K562 treated with DMSO at 1 percent for 12 hours (cell line): ENCODE measurements around the gene LY6G6F. TPM values are rescaled to one million over a fixed set of nuclear protein-coding genes. Genes with fewer than 3 reads are reported as not detected.

Source experiments
- total RNA-seq: library from RNA; unstranded; fragments of 300-600 nt; gene quantifications from 2 replicates; pipeline ENCODE4 v1.2.3, GENCODE V29; 2022; ENCODE audit not compliant: insufficient read depth

The LY6G6F gene
- total RNA-seq, 1 experiment from 2014 or later: not detected

Other genes with a start within 250 kb of the LY6G6F start
- gene MICB, start 208.7 kb upstream of the LY6G6F start, total RNA-seq: 19.2 and 35.6 TPM in 2 replicates
- gene MCCD1, start 177.9 kb upstream of the LY6G6F start, total RNA-seq: not detected in 2 replicates
- 110 and 208 TPM in 2 replicates for gene DDX39B, start 164.9 kb upstream of the LY6G6F start, total RNA-seq
- gene ATP6V1G2, start 160.3 kb upstream of the LY6G6F start, total RNA-seq: not detected in 2 replicates
- gene NFKBIL1, start 159.3 kb upstream of the LY6G6F start, total RNA-seq: 65.2 and 74.9 TPM in 2 replicates
- gene LTA, start 134.6 kb upstream of the LY6G6F start, total RNA-seq: 1.2 TPM in 1 of 2 replicates, not detected in the other
- gene TNF, start 131.3 kb upstream of the LY6G6F start, total RNA-seq: not detected in 2 replicates
- gene LTB, start 124.4 kb upstream of the LY6G6F start, total RNA-seq: 1.1 TPM in 1 of 2 replicates, not detected in the other
- 3.7 and 5.1 TPM in 2 replicates for gene LST1, start 120.6 kb upstream of the LY6G6F start, total RNA-seq
- 2.2 TPM in 1 of 2 replicates, not detected in the other for gene NCR3, start 113.9 kb upstream of the LY6G6F start, total RNA-seq
- 8.8 and 20.6 TPM in 2 replicates for gene AIF1, start 91.6 kb upstream of the LY6G6F start, total RNA-seq
- gene PRRC2A, start 86.2 kb upstream of the LY6G6F start, total RNA-seq: 149 and 261 TPM in 2 replicates
- 285 and 425 TPM in 2 replicates for gene BAG6, start 54.2 kb upstream of the LY6G6F start, total RNA-seq
- gene APOM, start 51.0 kb upstream of the LY6G6F start, total RNA-seq: 3.6 and 14.1 TPM in 2 replicates
- gene C6orf47, start 46.1 kb upstream of the LY6G6F start, total RNA-seq: 22.4 and 35.6 TPM in 2 replicates
- gene GPANK1, start 41.9 kb upstream of the LY6G6F start, total RNA-seq: 48.9 and 50.1 TPM in 2 replicates
- gene CSNK2B, start 40.8 kb upstream of the LY6G6F start, total RNA-seq: 524 and 598 TPM in 2 replicates
- gene LY6G5B, start 36.9 kb upstream of the LY6G6F start, total RNA-seq: 2.1 and 12.9 TPM in 2 replicates
- not detected in 2 replicates for gene LY6G5C, start 25.8 kb upstream of the LY6G6F start, total RNA-seq
- 80.3 and 103 TPM in 2 replicates for gene ABHD16A, start 3.5 kb upstream of the LY6G6F start, total RNA-seq
- not detected in 2 replicates for gene LY6G6D, start 8.5 kb downstream of the LY6G6F start, total RNA-seq
- gene LY6G6C, start 14.9 kb downstream of the LY6G6F start, total RNA-seq: not detected in 2 replicates
- not detected in 2 replicates for gene MPIG6B, start 16.5 kb downstream of the LY6G6F start, total RNA-seq
- gene DDAH2, start 22.4 kb downstream of the LY6G6F start, total RNA-seq: 45.6 and 57.2 TPM in 2 replicates
- gene CLIC1, start 29.7 kb downstream of the LY6G6F start, total RNA-seq: 1,195 and 1,297 TPM in 2 replicates
- gene MSH5, start 33.1 kb downstream of the LY6G6F start, total RNA-seq: 14.8 and 39.6 TPM in 2 replicates
- 6.8 and 8.2 TPM in 2 replicates for gene SAPCD1, start 55.8 kb downstream of the LY6G6F start, total RNA-seq
- 1.5 and 6.2 TPM in 2 replicates for gene VWA7, start 70.5 kb downstream of the LY6G6F start, total RNA-seq
- 86.3 and 98.8 TPM in 2 replicates for gene VARS1, start 88.9 kb downstream of the LY6G6F start, total RNA-seq
- gene LSM2, start 100.1 kb downstream of the LY6G6F start, total RNA-seq: 150 and 173 TPM in 2 replicates
- gene HSPA1L, start 108.4 kb downstream of the LY6G6F start, total RNA-seq: 3.4 and 6.2 TPM in 2 replicates
- 632 and 775 TPM in 2 replicates for gene HSPA1A, start 108.7 kb downstream of the LY6G6F start, total RNA-seq
- gene HSPA1B, start 120.9 kb downstream of the LY6G6F start, total RNA-seq: 409 and 626 TPM in 2 replicates
- gene NEU1, start 156.0 kb downstream of the LY6G6F start, total RNA-seq: 218 and 311 TPM in 2 replicates
- gene SLC44A4, start 172.1 kb downstream of the LY6G6F start, total RNA-seq: 9.6 and 13.1 TPM in 2 replicates
- gene EHMT2, start 190.8 kb downstream of the LY6G6F start, total RNA-seq: 62.9 and 90.8 TPM in 2 replicates
- 3.8 and 4.7 TPM in 2 replicates for gene ZBTB12, start 195.2 kb downstream of the LY6G6F start, total RNA-seq
- gene C2, start 220.9 kb downstream of the LY6G6F start, total RNA-seq: 8.2 and 11.3 TPM in 2 replicates
- 1.1 TPM in 1 of 2 replicates, not detected in the other for gene CFB, start 239.2 kb downstream of the LY6G6F start, total RNA-seq